Ureter (tissue), 1 donor: ENCODE measurements around the gene GPHA2. TPM values are rescaled to one million over a fixed set of nuclear protein-coding genes. Genes with fewer than 3 reads are reported as not detected.
"Not testable (repeated sequence)": the region's sequence is repeated elsewhere in the genome, so short reads cannot be mapped to it uniquely, and the experiment has no call there.

Experiments
- DNase-seq: peaks from one replicate; pipeline ENCODE4 v3.0.0-alpha.2; 2020; ENCODE audit warnings: low spot score
- total RNA-seq: library from RNA; stranded (reverse); gene quantifications from one replicate; pipeline ENCODE4 v1.2.4, GENCODE V29; 2023
- donor health status: DM: yes; HTN: yes; CAD: no.

GPHA2 gene
- not detected for total RNA-seq

GRCh38 chr11:64935359-64936081, at the start of gene GPHA2:
Gene GPHA2, minus strand, starts transcription at chr11:64935893. Its CDS starts 433 bp downstream, at chr11:64935460.
- no peak for DNase-seq

GRCh38 chr11:64983339-64983738, 47.6 kb upstream of the GPHA2 start:
- not testable (repeated sequence) for DNase-seq

- no peak for DNase-seq
Measured at GRCh38 chr11:64976651-64977050, 41.0 kb upstream of the GPHA2 start.

- DNase-seq, result no peak
Measured at GRCh38 chr11:64974124-64974523, 38.4 kb upstream of the GPHA2 start.

GRCh38 chr11:64971421-64972233, 35.9 kb upstream of the GPHA2 start, which contains the start of gene MAJIN:
Gene MAJIN, minus strand, starts transcription at chr11:64972108. Its CDS starts 12,703 bp downstream, at chr11:64959405.
- DNase-seq, result peak; percentile 78

GRCh38 chr11:64970731-64971151, 35.0 kb upstream of the GPHA2 start:
- DNase-seq, result peak; percentile 61

- no peak for DNase-seq
Measured at GRCh38 chr11:64969209-64969608, 33.5 kb upstream of the GPHA2 start.

- no peak for DNase-seq
Measured at GRCh38 chr11:64967375-64967774, 31.7 kb upstream of the GPHA2 start.

GRCh38 chr11:64963072-64963631, 27.5 kb upstream of the GPHA2 start:
- DNase-seq, result no peak

- no peak for DNase-seq
Measured at GRCh38 chr11:64960719-64961118, 25.0 kb upstream of the GPHA2 start.

- DNase-seq, result no peak
Measured at GRCh38 chr11:64959498-64959897, 23.8 kb upstream of the GPHA2 start.

GRCh38 chr11:64954201-64954600, 18.5 kb upstream of the GPHA2 start:
- DNase-seq, result no peak

GRCh38 chr11:64951529-64951928, 15.8 kb upstream of the GPHA2 start:
- no peak for DNase-seq

- no peak for DNase-seq
Measured at GRCh38 chr11:64947208-64947814, 11.6 kb upstream of the GPHA2 start.

GRCh38 chr11:64936539-64936938, 846 bp upstream of the GPHA2 start:
- DNase-seq, result no peak

- no peak for DNase-seq
Measured at GRCh38 chr11:64934682-64935358, 873 bp downstream of the GPHA2 start.

- DNase-seq, result no peak
Measured at GRCh38 chr11:64933935-64934681, 1.6 kb downstream of the GPHA2 start.

GRCh38 chr11:64933213-64933934, 2.3 kb downstream of the GPHA2 start:
- no peak for DNase-seq

- no peak for DNase-seq
Measured at GRCh38 chr11:64932324-64932723, 3.4 kb downstream of the GPHA2 start.

GRCh38 chr11:64931290-64931689, 4.4 kb downstream of the GPHA2 start:
- DNase-seq, result no peak
